Measurements from ENCODE around the gene PDE6D.

PDE6D gene

GRCh38 chr2:231791107-231791506 is 10.0 kb upstream of the PDE6D start:
- Histone ChIP-seq H3K4me1 (ENCODE audit: control insufficient read depth, insufficient read depth, low read length) (peaks cover 6% of the 10 kb centered on the region), H3K9ac (ENCODE audit: low read length) (no peak overlapping the region), H3K4me3 (ENCODE audit: low read length) (no peak overlapping the region), H3K27me3 (ENCODE audit: control insufficient read depth, insufficient read depth, low read length) (no peaks in the 10 kb centered on the region), H3K27ac (ENCODE audit: low read depth, low read length) (no peak overlapping the region), H3K36me3 (ENCODE audit: control insufficient read depth, insufficient read depth, low read length) (peaks cover 13% of the 10 kb centered on the region)

GRCh38 chr2:231786917-231787292 is 5.8 kb upstream of the PDE6D start:
- Histone ChIP-seq H3K27me3 (ENCODE audit: control insufficient read depth, insufficient read depth, low read length) (no peaks in the 10 kb centered on the region), H3K4me3 (ENCODE audit: low read length) (peak overlapping the region; percentile 83), H3K27ac (ENCODE audit: low read depth, low read length) (no peak overlapping the region), H3K9ac (ENCODE audit: low read length) (peak overlapping the region; percentile 22), H3K36me3 (ENCODE audit: control insufficient read depth, insufficient read depth, low read length) (peaks cover 3% of the 10 kb centered on the region), H3K4me1 (ENCODE audit: control insufficient read depth, insufficient read depth, low read length) (peaks cover 10% of the 10 kb centered on the region)

GRCh38 chr2:231786177-231786916 is 5.3 kb upstream of the PDE6D start, which contains the start of gene COPS7B:
TSS of gene COPS7B (plus strand) at chr2:231786445. CDS start at chr2:231788571, 2,126 bp downstream.
- Histone ChIP-seq H3K4me3 (ENCODE audit: low read length) (peak within 1 kb of the TSS; percentile 83), H3K9ac (ENCODE audit: low read length) (peak within 1 kb of the TSS; percentile 22), H3K27ac (ENCODE audit: low read depth, low read length) (peak within 1 kb of the TSS; percentile 59), H3K4me1 (ENCODE audit: control insufficient read depth, insufficient read depth, low read length) (peaks cover 10% of the 10 kb centered on the region), H3K27me3 (ENCODE audit: control insufficient read depth, insufficient read depth, low read length) (no peaks in the 10 kb centered on the region), H3K36me3 (ENCODE audit: control insufficient read depth, insufficient read depth, low read length) (peaks cover 3% of the 10 kb centered on the region)

GRCh38 chr2:231785822-231786176 is 4.7 kb upstream of the PDE6D start:
- Histone ChIP-seq H3K9ac (ENCODE audit: low read length) (no peak overlapping the region), H3K27ac (ENCODE audit: low read depth, low read length) (peak overlapping the region; percentile 49), H3K4me3 (ENCODE audit: low read length) (peak overlapping the region; percentile 83), H3K36me3 (ENCODE audit: control insufficient read depth, insufficient read depth, low read length) (peaks cover 3% of the 10 kb centered on the region), H3K27me3 (ENCODE audit: control insufficient read depth, insufficient read depth, low read length) (no peaks in the 10 kb centered on the region), H3K4me1 (ENCODE audit: control insufficient read depth, insufficient read depth, low read length) (peaks cover 10% of the 10 kb centered on the region)

GRCh38 chr2:231785413-231785812 is 4.3 kb upstream of the PDE6D start:
- Histone ChIP-seq H3K27ac (ENCODE audit: low read depth, low read length) (no peak overlapping the region), H3K9ac (ENCODE audit: low read length) (no peak overlapping the region), H3K4me1 (ENCODE audit: control insufficient read depth, insufficient read depth, low read length) (peaks cover 10% of the 10 kb centered on the region), H3K36me3 (ENCODE audit: control insufficient read depth, insufficient read depth, low read length) (peaks cover 3% of the 10 kb centered on the region), H3K27me3 (ENCODE audit: control insufficient read depth, insufficient read depth, low read length) (no peaks in the 10 kb centered on the region), H3K4me3 (ENCODE audit: low read length) (peak overlapping the region; percentile 83)

- peak overlapping the region; percentile 100 for H3K4me3 ChIP-seq (ENCODE audit: low read length)
- no peaks in the 10 kb centered on the region for H3K36me3 ChIP-seq (ENCODE audit: control insufficient read depth, insufficient read depth, low read length)
- H3K4me1 ChIP-seq (ENCODE audit: control insufficient read depth, insufficient read depth, low read length), result peaks cover 10% of the 10 kb centered on the region
- H3K27me3 ChIP-seq (ENCODE audit: control insufficient read depth, insufficient read depth, low read length), result no peaks in the 10 kb centered on the region
- peak overlapping the region; percentile 93 for H3K27ac ChIP-seq (ENCODE audit: low read depth, low read length)
- H3K9ac ChIP-seq (ENCODE audit: low read length), result peak overlapping the region; percentile 55
These were observed 980 bp upstream of the PDE6D start for GRCh38 chr2:231781798-231782726.

- Histone ChIP-seq H3K27me3 (ENCODE audit: control insufficient read depth, insufficient read depth, low read length) (no peaks in the 10 kb centered on the region), H3K36me3 (ENCODE audit: control insufficient read depth, insufficient read depth, low read length) (no peaks in the 10 kb centered on the region), H3K4me1 (ENCODE audit: control insufficient read depth, insufficient read depth, low read length) (peaks cover 2% of the 10 kb centered on the region), H3K27ac (ENCODE audit: low read depth, low read length) (peak overlapping the region; percentile 93), H3K9ac (ENCODE audit: low read length) (no peak overlapping the region), H3K4me3 (ENCODE audit: low read length) (peak overlapping the region; percentile 100)
These were observed 766 bp downstream of the PDE6D start for GRCh38 chr2:231780123-231780908.

- no peak overlapping the region for H3K27ac ChIP-seq (ENCODE audit: low read depth, low read length)
These were observed 11.6 kb downstream of the PDE6D start for GRCh38 chr2:231769170-231770136.

GRCh38 chr2:231765496-231765929 is 15.6 kb downstream of the PDE6D start:
- H3K27ac ChIP-seq (ENCODE audit: low read depth, low read length), result no peak overlapping the region
- no peaks in the 10 kb centered on the region for H3K4me1 ChIP-seq (ENCODE audit: control insufficient read depth, insufficient read depth, low read length)
- H3K36me3 ChIP-seq (ENCODE audit: control insufficient read depth, insufficient read depth, low read length), result no peaks in the 10 kb centered on the region
- no peaks in the 10 kb centered on the region for H3K27me3 ChIP-seq (ENCODE audit: control insufficient read depth, insufficient read depth, low read length)
- no peak overlapping the region for H3K9ac ChIP-seq (ENCODE audit: low read length)
- H3K4me3 ChIP-seq (ENCODE audit: low read length), result no peak overlapping the region

More at GRCh38 chr2:231769170-231770136, 11.6 kb downstream of the PDE6D start:
- H3K27me3 ChIP-seq (ENCODE audit: control insufficient read depth, insufficient read depth, low read length), result no peaks in the 10 kb centered on the region
- H3K9ac ChIP-seq (ENCODE audit: low read length), result no peak overlapping the region
- no peak overlapping the region for H3K4me3 ChIP-seq (ENCODE audit: low read length)
- H3K36me3 ChIP-seq (ENCODE audit: control insufficient read depth, insufficient read depth, low read length), result no peaks in the 10 kb centered on the region
- H3K4me1 ChIP-seq (ENCODE audit: control insufficient read depth, insufficient read depth, low read length), result no peaks in the 10 kb centered on the region

- H3K27ac ChIP-seq (ENCODE audit: low read depth, low read length), result no peak overlapping the region
- no peaks in the 10 kb centered on the region for H3K4me1 ChIP-seq (ENCODE audit: control insufficient read depth, insufficient read depth, low read length)
- no peak overlapping the region for H3K9ac ChIP-seq (ENCODE audit: low read length)
These were observed 16.3 kb downstream of the PDE6D start for GRCh38 chr2:231764760-231765159.

GRCh38 chr2:231764124-231764523 is 17.0 kb downstream of the PDE6D start:
- H3K4me1 ChIP-seq (ENCODE audit: control insufficient read depth, insufficient read depth, low read length), result no peaks in the 10 kb centered on the region
- H3K36me3 ChIP-seq (ENCODE audit: control insufficient read depth, insufficient read depth, low read length), result no peaks in the 10 kb centered on the region
- no peak overlapping the region for H3K27ac ChIP-seq (ENCODE audit: low read depth, low read length)
- H3K27me3 ChIP-seq (ENCODE audit: control insufficient read depth, insufficient read depth, low read length), result no peaks in the 10 kb centered on the region
- no peak overlapping the region for H3K4me3 ChIP-seq (ENCODE audit: low read length)
- H3K9ac ChIP-seq (ENCODE audit: low read length), result no peak overlapping the region

More at GRCh38 chr2:231764760-231765159, 16.3 kb downstream of the PDE6D start:
- Histone ChIP-seq H3K36me3 (ENCODE audit: control insufficient read depth, insufficient read depth, low read length) (no peaks in the 10 kb centered on the region), H3K4me3 (ENCODE audit: low read length) (no peak overlapping the region), H3K27me3 (ENCODE audit: control insufficient read depth, insufficient read depth, low read length) (no peaks in the 10 kb centered on the region)
